Glutamatergic neuron (in vitro differentiated cells): ENCODE measurements around the gene RNF114. TPM values are rescaled to one million over a fixed set of nuclear protein-coding genes. Genes with fewer than 3 reads are reported as not detected.
"Not testable (repeated sequence)": the region's sequence is repeated elsewhere in the genome, so short reads cannot be mapped to it uniquely, and the experiment has no call there.

Experiments used
- DNase-seq: peaks from one replicate; pipeline ENCODE4 v3.0.0; 2022
- H3K27ac Mint-ChIP-seq: one replicate; pipeline ENCODE4 v1.8.0; 2020; ENCODE audit warnings: mild to moderate bottlenecking, mixed read lengths, inconsistent platforms; ENCODE audit not compliant: unreplicated experiment
- H3K27me3 Mint-ChIP-seq: one replicate; pipeline ENCODE4 v1.8.0; 2020; ENCODE audit warnings: mild to moderate bottlenecking, moderate library complexity, mixed read lengths, inconsistent platforms; ENCODE audit not compliant: unreplicated experiment
- H3K36me3 Mint-ChIP-seq: one replicate; pipeline ENCODE4 v1.8.0; 2020; ENCODE audit warnings: mild to moderate bottlenecking, mixed read lengths, inconsistent platforms; ENCODE audit not compliant: unreplicated experiment
- H3K4me1 Mint-ChIP-seq: one replicate; pipeline ENCODE4 v1.8.0; 2020; ENCODE audit warnings: mild to moderate bottlenecking, low read depth, mixed read lengths, inconsistent platforms; ENCODE audit not compliant: unreplicated experiment
- H3K4me3 Mint-ChIP-seq: one replicate; pipeline ENCODE4 v1.8.0; 2020; ENCODE audit warnings: mild to moderate bottlenecking, mixed read lengths, inconsistent platforms; ENCODE audit not compliant: unreplicated experiment
- H3K9me3 Mint-ChIP-seq: one replicate; pipeline ENCODE4 v1.8.0; 2020; ENCODE audit warnings: mild to moderate bottlenecking, moderate library complexity, mixed read lengths, inconsistent platforms; ENCODE audit not compliant: unreplicated experiment
- CTCF ChIP-seq: fragments of 200-600 bp; sonication (generic); IDR thresholded peaks from one replicate; pipeline ENCODE4 v1.5.0; 2021; ENCODE audit not compliant: partially characterized antibody, unreplicated experiment
- total RNA-seq: library from RNA; stranded (reverse); fragmentation: NEBNext Ultra II Directional; extraction: Animal tissue kit (Norgen Biotek cat#: 25700); gene quantifications from one replicate; pipeline ENCODE4 v1.2.1, GENCODE V29; 2021; ENCODE audit not compliant: unreplicated experiment

RNF114 gene
- total RNA-seq, 1 donor from 2014 or later: 64.2 TPM

DNA sequence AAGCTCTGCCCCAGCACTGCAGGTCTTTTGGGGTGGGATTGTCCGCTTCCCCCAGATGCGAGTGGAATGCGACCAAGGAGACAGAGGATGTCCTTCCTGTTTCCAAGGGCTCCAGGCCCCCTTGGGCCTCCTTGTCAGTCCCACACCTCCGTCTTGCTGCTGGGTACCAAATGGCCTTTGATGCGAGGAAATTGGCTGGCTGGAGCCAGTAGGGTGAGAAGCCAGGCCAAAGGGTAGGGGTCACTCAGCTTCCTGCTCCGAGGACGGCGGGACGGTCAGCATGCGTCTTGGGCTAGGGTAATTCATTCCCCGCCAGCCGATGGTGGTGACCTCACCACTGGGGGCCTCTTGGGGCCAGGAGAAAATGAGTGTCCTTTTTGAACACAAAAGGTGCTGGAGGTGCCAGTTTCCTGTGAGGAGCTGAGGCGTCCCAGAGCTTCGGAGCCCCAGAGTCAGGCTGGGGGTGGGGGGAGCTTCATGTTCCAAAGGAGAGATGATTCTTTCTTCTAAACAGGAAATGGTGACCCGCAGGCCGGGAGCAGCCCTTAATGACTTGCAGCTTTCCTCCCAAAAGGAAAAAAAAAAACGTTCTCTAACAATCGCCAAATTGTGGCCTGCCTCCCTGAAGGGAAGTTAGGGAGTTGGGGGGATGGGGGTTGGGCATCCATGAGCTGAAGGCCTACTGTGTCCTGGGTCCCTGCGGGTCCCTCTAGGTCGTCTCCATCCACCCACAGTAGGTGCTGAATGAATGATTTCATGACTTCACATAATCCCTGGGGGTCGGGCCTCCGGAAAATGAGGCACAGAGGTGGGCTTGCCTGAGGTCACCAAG, 53.3 kb downstream of the RNF114 start:
- Mint-ChIP-seq H3K4me3 (no peak overlapping the region), H3K4me1 (peaks cover 31% of the 10 kb centered on the region), H3K36me3 (no peaks in the 10 kb centered on the region), H3K27ac (peak overlapping the region; percentile 48), H3K9me3 (no peaks in the 10 kb centered on the region), H3K27me3 (peaks cover 3% of the 10 kb centered on the region)
- peak; percentile 50 for DNase-seq
- TF ChIP-seq CTCF: no peak

DNA sequence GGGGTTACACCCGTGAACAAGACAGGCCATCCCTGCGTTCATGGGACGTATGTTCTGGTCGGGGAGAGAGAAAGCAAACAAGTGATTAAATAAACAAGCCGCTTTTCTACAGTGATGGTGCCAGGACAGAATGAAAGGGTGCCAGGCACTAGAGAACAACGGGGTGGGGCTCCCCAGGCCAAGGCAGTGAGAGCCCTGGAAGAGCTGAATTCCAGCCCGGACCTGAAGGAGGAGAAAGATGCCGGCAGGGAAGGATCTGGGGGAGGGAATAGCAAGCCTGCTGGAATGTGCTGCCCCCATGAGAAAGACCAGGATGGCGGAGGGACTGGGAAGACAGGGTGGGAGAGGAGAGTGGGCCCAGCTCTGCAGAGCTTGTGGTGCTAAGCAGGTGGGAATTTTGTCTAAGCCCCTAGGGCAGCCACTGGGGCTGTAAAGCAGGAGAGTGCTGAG, 54.1 kb downstream of the RNF114 start:
- Mint-ChIP-seq H3K36me3 (no peaks in the 10 kb centered on the region), H3K9me3 (peaks cover 2% of the 10 kb centered on the region), H3K4me3 (no peak overlapping the region), H3K27me3 (peaks cover 3% of the 10 kb centered on the region), H3K4me1 (peaks cover 28% of the 10 kb centered on the region), H3K27ac (no peak overlapping the region)
- no peak for DNase-seq
- TF ChIP-seq CTCF: no peak

DNA sequence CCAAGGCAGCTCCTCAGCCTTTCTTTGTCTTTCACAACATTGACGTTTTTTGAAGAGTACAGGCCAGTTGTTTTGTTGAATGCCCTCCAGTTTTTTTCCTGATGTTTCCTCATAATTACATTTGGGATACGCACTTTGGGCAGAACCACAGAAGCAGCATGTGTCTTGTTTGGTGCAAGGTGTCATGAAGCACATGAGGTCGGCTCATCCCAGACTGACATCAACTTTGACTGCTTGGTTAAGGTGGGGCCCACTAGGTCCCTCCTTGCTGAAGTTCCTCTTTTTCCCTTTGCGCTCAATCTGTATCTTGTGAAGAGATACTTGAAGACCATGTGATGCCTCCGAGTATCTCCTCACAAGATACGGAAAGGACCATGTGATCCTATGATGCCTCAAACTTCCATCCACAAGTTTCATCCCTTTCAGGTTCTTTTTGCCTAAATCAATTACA, 57.1 kb downstream of the RNF114 start:
- no peak overlapping the region for H3K4me3 Mint-ChIP-seq
- peaks cover 22% of the 10 kb centered on the region for H3K4me1 Mint-ChIP-seq
- no peaks in the 10 kb centered on the region for H3K36me3 Mint-ChIP-seq
- no peak for TF ChIP-seq CTCF
- H3K27me3 Mint-ChIP-seq: peaks cover 7% of the 10 kb centered on the region
- no peak for DNase-seq
- H3K9me3 Mint-ChIP-seq: peaks cover 2% of the 10 kb centered on the region
- no peak overlapping the region for H3K27ac Mint-ChIP-seq

- Mint-ChIP-seq H3K27ac (no peak overlapping the region), H3K9me3 (peaks cover 2% of the 10 kb centered on the region), H3K4me1 (peaks cover 9% of the 10 kb centered on the region), H3K27me3 (peaks cover 9% of the 10 kb centered on the region), H3K36me3 (no peaks in the 10 kb centered on the region), H3K4me3 (no peak overlapping the region)
- TF ChIP-seq CTCF: no peak
- no peak for DNase-seq
Measured at GRCh38 chr20:49995586-49995985, 59.4 kb downstream of the RNF114 start.

- not testable (repeated sequence) for H3K27me3 Mint-ChIP-seq, H3K4me1 Mint-ChIP-seq, H3K4me3 Mint-ChIP-seq, H3K36me3 Mint-ChIP-seq, H3K9me3 Mint-ChIP-seq, DNase-seq, H3K27ac Mint-ChIP-seq
Measured at GRCh38 chr20:49998478-49999188, 62.4 kb downstream of the RNF114 start.
